GM06990 (cell line): ENCODE results near the gene SYNM.

Experiments used
- DNase-seq: peaks from one replicate; pipeline ENCODE4 v3.0.0-alpha.2; 2011; ENCODE audit not compliant: insufficient read length; ENCODE audit errors: extremely low read depth
- H3K27me3 ChIP-seq: replicated peaks from 2 replicates; pipeline ENCODE4 v1.6.0; 2011; ENCODE audit warnings: low read length; ENCODE audit not compliant: control insufficient read depth, insufficient read depth
- H3K36me3 ChIP-seq: 2 replicates; pipeline ENCODE4 v1.5.1; 2011; ENCODE audit warnings: low read length; ENCODE audit not compliant: control insufficient read depth, insufficient read depth
- H3K4me3 ChIP-seq: replicated peaks from 2 replicates; pipeline ENCODE4 v1.5.1; 2011; ENCODE audit warnings: low read depth, mild to moderate bottlenecking, control low read depth, low read length
- CTCF ChIP-seq: IDR thresholded peaks from 2 replicates; pipeline ENCODE4 v1.5.1; 2011; ENCODE audit warnings: low read length, control low read depth, mild to moderate bottlenecking, inconsistent platforms; ENCODE audit not compliant: insufficient read depth, poor library complexity, severe bottlenecking

The SYNM gene

GRCh38 chr15:99126930-99127329, 22.1 kb downstream of the SYNM start:
- no peak for DNase-seq
- Histone ChIP-seq H3K4me3 (no peak overlapping the region), H3K27me3 (no peaks in the 10 kb centered on the region; the same call in 1 of the 2 replicates), H3K36me3 (no peaks in the 10 kb centered on the region)
- no peak for TF ChIP-seq CTCF

- no peaks in the 10 kb centered on the region; the same call in 1 of the 2 replicates for H3K27me3 ChIP-seq
- H3K36me3 ChIP-seq: no peaks in the 10 kb centered on the region
- TF ChIP-seq CTCF: no peak
- DNase-seq: no peak
- H3K4me3 ChIP-seq: no peak overlapping the region
Measured at GRCh38 chr15:99127773-99128172, 22.9 kb downstream of the SYNM start.

GRCh38 chr15:99128411-99128810, 23.5 kb downstream of the SYNM start:
- TF ChIP-seq CTCF: no peak
- Histone ChIP-seq H3K27me3 (no peaks in the 10 kb centered on the region; the same call in 1 of the 2 replicates), H3K4me3 (no peak overlapping the region), H3K36me3 (no peaks in the 10 kb centered on the region)
- no peak for DNase-seq

GRCh38 chr15:99129644-99130043, 24.8 kb downstream of the SYNM start:
- no peaks in the 10 kb centered on the region; the same call in 1 of the 2 replicates for H3K27me3 ChIP-seq
- no peak for TF ChIP-seq CTCF
- no peaks in the 10 kb centered on the region for H3K36me3 ChIP-seq
- no peak overlapping the region for H3K4me3 ChIP-seq
- DNase-seq: no peak

GRCh38 chr15:99130314-99130713, 25.4 kb downstream of the SYNM start:
- no peaks in the 10 kb centered on the region; the same call in 1 of the 2 replicates for H3K27me3 ChIP-seq
- H3K4me3 ChIP-seq: no peak overlapping the region
- no peak for DNase-seq
- no peak for TF ChIP-seq CTCF
- no peaks in the 10 kb centered on the region for H3K36me3 ChIP-seq

GRCh38 chr15:99130765-99131440, 26.0 kb downstream of the SYNM start:
- DNase-seq: no peak
- TF ChIP-seq CTCF: no peak
- H3K27me3 ChIP-seq: no peaks in the 10 kb centered on the region; the same call in 1 of the 2 replicates
- no peak overlapping the region for H3K4me3 ChIP-seq
- H3K36me3 ChIP-seq: no peaks in the 10 kb centered on the region
